ENCODE results near the gene TJAP1. TPM values are rescaled to one million over a fixed set of nuclear protein-coding genes. Genes with fewer than 3 reads are reported as not detected.

Gene TJAP1
- total RNA-seq, 1 donor, result 13.4 TPM

DNA sequence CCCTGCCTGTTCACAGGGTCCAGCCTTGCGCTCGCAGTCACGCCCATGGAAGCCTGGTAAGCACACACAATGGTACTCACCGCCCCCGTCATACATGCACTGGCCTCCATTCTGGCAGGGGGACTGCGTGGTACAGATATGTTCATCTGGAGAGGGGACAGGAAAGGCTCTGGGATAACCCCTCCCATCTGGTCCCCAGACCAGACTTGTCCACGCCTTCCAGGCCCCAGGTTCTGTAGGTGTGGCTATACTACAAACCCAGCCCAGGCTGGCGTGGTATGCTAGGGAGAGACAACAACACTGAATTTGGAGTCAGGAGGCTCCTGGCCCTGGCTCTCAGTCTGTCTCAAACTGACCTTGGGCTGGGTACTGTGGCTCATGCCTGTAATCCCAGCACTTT lies 25.4 kb upstream of the TJAP1 start:
- TF ChIP-seq, protein P1, sequence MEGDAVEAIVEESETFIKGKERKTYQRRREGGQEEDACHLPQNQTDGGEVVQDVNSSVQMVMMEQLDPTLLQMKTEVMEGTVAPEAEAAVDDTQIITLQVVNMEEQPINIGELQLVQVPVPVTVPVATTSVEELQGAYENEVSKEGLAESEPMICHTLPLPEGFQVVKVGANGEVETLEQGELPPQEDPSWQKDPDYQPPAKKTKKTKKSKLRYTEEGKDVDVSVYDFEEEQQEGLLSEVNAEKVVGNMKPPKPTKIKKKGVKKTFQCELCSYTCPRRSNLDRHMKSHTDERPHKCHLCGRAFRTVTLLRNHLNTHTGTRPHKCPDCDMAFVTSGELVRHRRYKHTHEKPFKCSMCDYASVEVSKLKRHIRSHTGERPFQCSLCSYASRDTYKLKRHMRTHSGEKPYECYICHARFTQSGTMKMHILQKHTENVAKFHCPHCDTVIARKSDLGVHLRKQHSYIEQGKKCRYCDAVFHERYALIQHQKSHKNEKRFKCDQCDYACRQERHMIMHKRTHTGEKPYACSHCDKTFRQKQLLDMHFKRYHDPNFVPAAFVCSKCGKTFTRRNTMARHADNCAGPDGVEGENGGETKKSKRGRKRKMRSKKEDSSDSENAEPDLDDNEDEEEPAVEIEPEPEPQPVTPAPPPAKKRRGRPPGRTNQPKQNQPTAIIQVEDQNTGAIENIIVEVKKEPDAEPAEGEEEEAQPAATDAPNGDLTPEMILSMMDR (IDR thresholded peaks at IDR 0.05; ENCODE audit: insufficient read depth, low read depth, low read length), result no peak
- DNase-seq (ENCODE audit: low read depth), result no peak
- no peak overlapping the region for H3K4me3 ChIP-seq (ENCODE audit: low read depth, low read length)

DNA sequence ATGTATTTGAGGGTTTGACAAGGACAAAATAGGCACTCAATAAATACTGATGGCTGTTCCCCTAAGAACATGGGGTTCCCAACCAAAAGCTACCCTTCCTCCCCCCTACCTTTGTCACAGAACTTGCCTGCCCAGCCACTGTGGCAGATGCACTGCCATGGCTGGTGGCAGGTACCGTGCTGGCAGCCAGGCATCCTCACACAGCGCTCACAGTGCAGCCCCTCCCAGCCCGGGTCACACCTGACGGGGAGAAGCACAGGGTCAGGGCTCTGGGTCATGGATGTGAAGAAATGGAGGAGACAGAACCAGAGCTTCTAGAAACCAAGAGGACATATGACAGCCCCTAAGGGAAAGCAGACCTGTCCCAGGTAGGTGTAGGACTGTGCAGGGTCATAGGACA lies 24.5 kb upstream of the TJAP1 start:
- TF ChIP-seq, protein P1 (IDR thresholded peaks at IDR 0.05; ENCODE audit: insufficient read depth, low read depth, low read length), result no peak

DNA sequence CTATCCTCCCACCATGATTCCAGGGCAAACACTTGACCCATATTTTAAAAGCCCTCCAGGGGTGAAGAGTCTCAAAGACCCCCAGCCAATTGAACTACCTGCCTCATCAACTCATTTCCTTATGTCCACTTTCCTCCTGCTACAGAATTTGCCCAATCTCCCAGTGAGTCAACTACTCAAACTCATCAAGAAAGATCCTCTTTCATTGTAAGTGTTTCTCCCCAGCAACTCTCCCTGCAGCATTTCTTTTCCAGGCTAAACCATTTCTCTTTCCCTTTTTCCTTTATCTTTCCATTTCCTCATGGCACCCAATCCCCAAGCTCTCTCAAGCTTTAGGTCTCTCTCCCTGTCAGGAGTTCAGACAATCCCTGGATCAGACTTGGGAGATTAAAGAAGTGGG lies 23.5 kb upstream of the TJAP1 start:
- TF ChIP-seq, protein P1 (IDR thresholded peaks at IDR 0.05; ENCODE audit: insufficient read depth, low read depth, low read length), result no peak

More for the DNA sequence above, 24.5 kb upstream of the TJAP1 start:
- DNase-seq (ENCODE audit: low read depth), result no peak
- H3K4me3 ChIP-seq (ENCODE audit: low read depth, low read length), result no peak overlapping the region

DNA sequence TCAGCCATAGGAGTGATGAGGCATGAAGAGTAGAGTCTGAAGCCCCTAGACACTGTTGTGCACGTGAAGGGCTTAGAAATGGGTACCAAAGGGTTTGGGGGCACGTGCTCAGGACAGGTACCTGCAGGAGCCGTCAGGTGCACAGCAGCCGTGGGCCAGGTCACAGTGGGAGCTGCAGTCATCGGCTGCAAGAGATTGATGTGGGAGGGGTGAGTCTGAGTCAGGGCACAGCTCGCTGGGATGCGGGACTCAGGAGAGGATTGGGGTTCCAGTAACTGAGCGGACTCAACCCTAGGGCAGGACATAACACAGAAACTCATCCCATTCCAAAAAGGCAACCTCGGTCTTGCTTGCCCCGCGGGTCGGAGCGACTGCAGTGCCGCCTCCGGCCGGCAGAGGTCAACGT lies 23.1 kb upstream of the TJAP1 start:
- no peak for DNase-seq (ENCODE audit: low read depth)
- TF ChIP-seq, protein P1 (IDR thresholded peaks at IDR 0.05; ENCODE audit: insufficient read depth, low read depth, low read length), result peak; percentile 95
- H3K4me3 ChIP-seq (ENCODE audit: low read depth, low read length), result peak overlapping the region; percentile 64

More for the DNA sequence above, 23.5 kb upstream of the TJAP1 start:
- H3K4me3 ChIP-seq (ENCODE audit: low read depth, low read length), result no peak overlapping the region
- no peak for DNase-seq (ENCODE audit: low read depth)

DNA sequence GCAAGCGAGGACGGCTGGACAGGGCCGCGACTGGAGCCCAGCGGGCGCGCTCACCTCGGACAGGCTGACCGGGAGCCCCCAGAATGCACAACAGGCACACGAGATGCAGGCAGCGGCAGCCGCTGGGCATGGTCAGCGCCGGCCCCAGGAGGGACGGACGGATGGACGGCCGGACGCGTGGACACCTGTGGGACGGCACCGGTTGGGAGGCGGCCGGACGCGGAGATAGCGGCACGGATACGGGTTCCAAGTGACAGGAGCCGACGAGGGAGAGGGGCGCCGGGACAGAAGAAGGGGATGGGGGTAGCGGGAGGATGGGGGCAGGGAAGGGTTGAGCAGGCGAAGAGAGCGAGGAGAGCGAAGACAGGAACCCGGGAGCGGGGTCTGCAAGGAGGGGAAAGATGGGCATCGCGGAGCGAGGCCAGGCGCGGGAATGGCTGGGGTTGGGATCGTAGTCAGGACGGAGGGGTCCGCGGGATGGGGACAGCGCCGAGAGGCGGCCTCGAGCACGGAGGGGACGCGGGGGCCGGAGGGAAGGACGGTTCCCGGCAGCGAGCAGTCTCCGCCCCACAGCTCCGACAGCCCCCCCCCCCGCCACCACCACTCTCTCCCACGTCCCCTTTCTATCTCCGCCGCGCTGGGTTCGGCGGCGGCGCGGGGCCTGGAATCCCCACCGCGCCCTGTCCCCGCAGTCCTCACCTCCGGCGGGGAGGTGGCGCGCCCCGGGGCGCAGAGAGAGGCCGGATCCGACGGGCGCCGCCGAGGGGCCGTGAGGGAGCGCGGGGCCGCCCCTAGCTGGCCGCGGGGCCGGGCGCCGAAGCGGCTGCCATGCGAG lies 22.5 kb upstream of the TJAP1 start:
- peak; percentile 85 for DNase-seq (ENCODE audit: low read depth)
- TF ChIP-seq, protein P1 (IDR thresholded peaks at IDR 0.05; ENCODE audit: insufficient read depth, low read depth, low read length), result no peak

DNA sequence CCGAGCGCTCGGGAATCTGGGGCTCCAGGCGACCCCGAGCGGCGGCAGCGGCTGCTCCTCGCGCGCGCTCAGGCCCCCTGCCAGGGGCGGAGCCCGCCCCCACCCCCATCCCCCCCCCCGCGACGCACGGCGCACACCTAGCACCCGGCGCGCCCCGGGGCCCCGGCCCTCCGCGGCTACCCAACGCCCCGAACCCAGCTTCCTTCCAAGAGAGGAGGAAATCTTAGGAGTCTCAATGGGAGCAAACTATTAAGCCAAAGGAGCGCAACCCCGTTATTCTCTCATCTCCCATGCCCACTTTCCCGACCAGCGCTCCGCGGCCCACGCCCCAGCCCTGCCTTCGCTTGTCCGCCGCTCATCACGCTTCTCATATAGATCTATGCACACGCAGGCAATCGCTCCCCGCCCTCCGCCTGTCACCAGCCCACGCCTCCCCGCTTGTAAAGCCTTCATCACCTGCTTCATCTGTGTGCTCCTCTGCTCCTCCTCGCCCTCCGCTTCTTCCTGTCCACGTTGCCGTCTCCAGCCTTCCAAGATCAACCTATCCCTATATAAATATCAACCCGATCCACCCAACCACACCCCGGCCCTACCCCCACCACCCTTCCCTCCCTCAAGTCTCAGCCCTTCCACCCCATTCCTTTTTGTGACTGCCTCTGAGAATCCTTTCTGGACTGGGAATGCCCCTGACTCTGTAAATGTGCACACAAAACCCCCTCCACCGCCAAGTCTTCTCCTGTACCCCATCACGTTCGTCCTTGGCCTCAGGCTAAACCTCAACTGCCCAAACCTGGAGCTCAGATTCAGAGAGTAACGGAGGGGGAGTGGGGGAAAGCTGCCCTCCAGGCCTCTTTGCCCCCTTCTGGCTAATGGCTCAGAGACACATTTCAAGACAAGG lies 21.6 kb upstream of the TJAP1 start, which contains the start of gene DLK2:
Gene DLK2, minus strand, starts transcription at position 18 of the 898 bp plus-strand sequence. CDS start 723 bp downstream, outside the sequence.
- TF ChIP-seq, protein P1 (IDR thresholded peaks at IDR 0.05; ENCODE audit: insufficient read depth, low read depth, low read length), result no peak
- H3K4me3 ChIP-seq (ENCODE audit: low read depth, low read length), result peak within 1 kb of the TSS; percentile 64
- DNase-seq (ENCODE audit: low read depth), result peak; percentile 19

More for the DNA sequence above, 22.5 kb upstream of the TJAP1 start:
- peak overlapping the region; percentile 64 for H3K4me3 ChIP-seq (ENCODE audit: low read depth, low read length)
